Naive thymus-derived CD8-positive, alpha-beta T cell (primary cell): ENCODE results near the gene NRN1L. TPM values are rescaled to one million over a fixed set of nuclear protein-coding genes. Genes with fewer than 3 reads are reported as not detected.

Experiments used
- ATAC-seq, 2 donors: fragments of 150-1000 bp; cut with Tn5 transposase in 1 of 2; sonication (Bioruptor Pico), chemical (Tn5 transposase) in 1 of 2; 1 replicate in 1 of 2; 2 replicates in 1 of 2; pipeline ENCODE4 v1.10.0; 2021; ENCODE audit warnings: mild to moderate bottlenecking in 2 of 2, moderate library complexity in 2 of 2
- POLR2A ChIA-PET: fragments of 350-600 bp; sonication (Branson Sonifier 250); formaldehyde crosslinking; loops from one replicate; lab custom pipeline; 2021; ENCODE audit warnings: antibody characterized with exemption; lab: Charles Lee
- DNase-seq, 10 donors: peaks; one replicate each; pipeline versions ENCODE4 v3.0.0 to v3.0.0-alpha.2; 2020 to 2022
- H3K27ac Mint-ChIP-seq, 10 donors: one replicate each; pipeline ENCODE4 v1.8.0; 2020 to 2022; ENCODE audit warnings: mild to moderate bottlenecking in 10 of 10, mixed read lengths in 10 of 10, moderate library complexity in 4 of 10, inconsistent platforms in 1 of 10
- H3K27me3 Mint-ChIP-seq, 5 donors: one replicate each; pipeline ENCODE4 v1.8.0; 2021 to 2022; ENCODE audit warnings: mixed read lengths in 5 of 5
- H3K36me3 Mint-ChIP-seq, 3 donors: one replicate each; pipeline ENCODE4 v1.8.0; 2020 to 2022; ENCODE audit warnings: mixed read lengths in 3 of 3, mild to moderate bottlenecking in 2 of 3, inconsistent platforms in 1 of 3
- H3K4me1 Mint-ChIP-seq, 4 donors: one replicate each; pipeline ENCODE4 v1.8.0; 2021 to 2022; ENCODE audit warnings: mixed read lengths in 4 of 4
- H3K4me3 Mint-ChIP-seq, 10 donors: one replicate each; pipeline ENCODE4 v1.8.0; 2020 to 2022; ENCODE audit warnings: mild to moderate bottlenecking in 10 of 10, mixed read lengths in 10 of 10, moderate library complexity in 6 of 10, inconsistent platforms in 1 of 10
- H3K9me3 Mint-ChIP-seq, 9 donors: one replicate each; pipeline ENCODE4 v1.8.0; 2020 to 2022; ENCODE audit warnings: mixed read lengths in 9 of 9, mild to moderate bottlenecking in 3 of 9, inconsistent platforms in 1 of 9, moderate library complexity in 1 of 9
- polyA plus RNA-seq, 3 donors: library from polyadenylated mRNA; unstranded; fragments of 300-500 nt; fragmentation: Illumina TruSeq; gene quantifications; one replicate each; pipeline ENCODE4 v1.2.3, GENCODE V29; 2021
- total RNA-seq, 8 experiments: library from RNA in 2 of 8; stranded (reverse) in 2 of 8; gene quantifications; one replicate each; pipeline ENCODE4 v1.2.3 and lab custom pipeline; 2021 to 2026

Gene NRN1L
- total and polyA plus RNA-seq, 5 experiments from 2014 or later: 2.6 to 5.3 TPM; not detected in 3

DNA sequence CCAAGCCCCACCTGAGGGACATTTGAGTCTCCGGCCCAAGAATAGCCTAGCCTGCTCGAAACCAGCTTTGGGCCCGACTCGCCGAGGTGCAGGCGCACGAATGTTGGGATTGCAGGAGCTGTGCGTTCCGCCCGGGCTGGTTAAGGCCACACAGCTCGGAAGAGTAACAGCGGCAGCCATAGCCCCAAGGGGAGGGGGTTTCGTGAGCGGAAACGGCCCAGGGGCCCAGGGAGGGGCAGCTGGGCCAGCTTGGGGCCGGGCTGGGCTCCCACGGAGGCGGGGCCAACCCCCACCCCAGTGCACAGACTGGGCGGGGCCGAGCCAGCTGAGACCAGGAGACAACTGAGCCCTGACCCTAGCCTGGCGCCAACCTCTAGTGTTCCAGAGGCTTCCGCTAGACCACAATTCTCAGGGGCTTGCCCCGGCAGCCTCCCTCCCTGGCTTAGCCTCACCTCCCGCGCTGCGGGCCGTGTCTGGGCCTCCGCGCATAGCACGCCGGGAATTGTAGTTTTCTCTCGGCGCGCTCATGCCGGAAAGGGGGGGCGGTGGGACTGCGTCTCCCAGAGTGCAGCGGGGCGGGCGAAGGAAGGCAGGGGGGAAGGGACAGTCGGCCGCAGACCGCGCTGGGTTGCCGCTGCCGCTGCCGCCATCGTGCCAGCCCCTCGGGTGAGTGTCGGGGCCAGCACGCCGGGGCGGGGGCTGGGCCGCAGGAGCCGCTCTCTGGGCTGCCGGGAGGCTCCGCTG, 38.2 kb upstream of the NRN1L start, which contains the start of gene NUTF2:
Gene NUTF2, plus strand, starts transcription at position 614 of the 744 bp plus-strand sequence. CDS start 18,198 bp downstream, outside the sequence.
- H3K4me1 Mint-ChIP-seq: peaks cover 17 to 70% (median 49%) of the 10 kb centered on the region in 4 donors
- ATAC-seq (peak; percentile 61 to 65), DNase-seq (peak; percentile 89 to 99 (median 96))
- H3K27me3 Mint-ChIP-seq: no peaks in the 10 kb centered on the region
- peak within 1 kb of the TSS; percentile 80 to 96 (median 89) for H3K4me3 Mint-ChIP-seq
- H3K9me3 Mint-ChIP-seq: no peaks in the 10 kb centered on the region
- peak within 1 kb of the TSS; percentile 88 to 96 (median 94) for H3K27ac Mint-ChIP-seq
- POLR2A ChIA-PET: interaction anchor here (0.9 to 1.3 kb wide), 8 partner anchors 13 to 365 kb away, joined by 3 to 9 read pairs (median 5); partner anchors contain the start of genes ATP6V0D1, EDC4, RANBP10 and TSNAXIP1
- peaks cover 0 to 3% (median 0%) of the 10 kb centered on the region in 3 donors for H3K36me3 Mint-ChIP-seq

GRCh38 chr16:67847064-67847861, 37.4 kb upstream of the NRN1L start, which contains the start of gene CENPT:
CENPT (minus strand) TSS chr16:67847693; CDS start chr16:67833859, 13,834 bp downstream.
- peaks cover 0 to 3% (median 0%) of the 10 kb centered on the region in 3 donors for H3K36me3 Mint-ChIP-seq

GRCh38 chr16:67848118-67848517, 36.6 kb upstream of the NRN1L start:
- ATAC-seq (no peak), DNase-seq (no peak)
- peak overlapping the region; percentile 77 to 96 (median 88) for H3K4me3 Mint-ChIP-seq
- peaks cover 0 to 3% (median 0%) of the 10 kb centered on the region in 3 donors for H3K36me3 Mint-ChIP-seq
- H3K9me3 Mint-ChIP-seq: no peaks in the 10 kb centered on the region
- peaks cover 16 to 66% (median 42%) of the 10 kb centered on the region in 4 donors for H3K4me1 Mint-ChIP-seq
- no peaks in the 10 kb centered on the region for H3K27me3 Mint-ChIP-seq
- H3K27ac Mint-ChIP-seq: peak overlapping the region in 6 of 10 donors; percentile 25 to 89 (median 66)
- POLR2A ChIA-PET: interaction anchor here (1.3 kb wide), 1 partner anchor 25 kb away, joined by 3 read pairs; the partner anchor contains the start of gene EDC4

More at GRCh38 chr16:67847064-67847861, 37.4 kb upstream of the NRN1L start, which contains the start of gene CENPT:
- POLR2A ChIA-PET: interaction anchor here (1.2 to 1.3 kb wide), 3 partner anchors 15 to 366 kb away, joined by 3 to 6 read pairs (median 5); partner anchors contain the start of gene ATP6V0D1
- Mint-ChIP-seq H3K27ac (peak within 1 kb of the TSS; percentile 53 to 96 (median 90)), H3K4me1 (peaks cover 16 to 68% (median 46%) of the 10 kb centered on the region in 4 donors), H3K27me3 (no peaks in the 10 kb centered on the region), H3K4me3 (peak within 1 kb of the TSS; percentile 80 to 96 (median 89)), H3K9me3 (no peaks in the 10 kb centered on the region)
- ATAC-seq (peak; percentile 49 to 52), DNase-seq (peak in 1 of 10 donors; percentile 55)

DNA sequence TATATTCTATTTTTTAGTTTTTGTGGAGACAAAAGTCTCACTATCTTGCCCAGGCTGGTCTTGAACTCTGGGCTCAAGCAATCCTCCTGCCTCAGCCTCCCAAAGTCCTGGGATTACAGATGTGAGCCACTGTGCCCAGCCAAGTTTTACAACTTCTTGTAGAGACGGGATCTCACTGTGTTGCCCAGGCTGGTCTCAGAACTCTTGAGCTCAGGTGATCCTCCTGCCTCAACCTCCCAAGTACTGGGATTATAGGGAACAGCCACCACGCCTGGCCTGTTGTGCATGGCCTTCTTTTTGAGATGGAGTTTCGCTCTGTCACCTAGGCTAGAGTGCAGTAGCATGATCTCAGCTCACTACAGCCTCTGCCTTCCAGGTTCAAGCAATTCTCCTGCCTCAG, 31.0 kb upstream of the NRN1L start:
- Mint-ChIP-seq H3K9me3 (no peaks in the 10 kb centered on the region), H3K27ac (no peak overlapping the region), H3K4me3 (peak overlapping the region in 1 of 10 donors; percentile 51), H3K36me3 (peaks cover 0 to 10% (median 0%) of the 10 kb centered on the region in 3 donors), H3K4me1 (peaks cover 13 to 60% (median 34%) of the 10 kb centered on the region in 4 donors), H3K27me3 (no peaks in the 10 kb centered on the region)
- ATAC-seq (no peak), DNase-seq (no peak)
- POLR2A ChIA-PET: interaction anchor here (0.7 kb wide), 1 partner anchor 292 kb away, joined by 3 read pairs; the partner anchor contains the start of gene CTCF

GRCh38 chr16:67855789-67856188, 28.9 kb upstream of the NRN1L start:
- no peaks in the 10 kb centered on the region for H3K9me3 Mint-ChIP-seq
- ATAC-seq (no peak), DNase-seq (no peak)
- no peak overlapping the region for H3K4me3 Mint-ChIP-seq
- peaks cover 12 to 45% (median 32%) of the 10 kb centered on the region in 4 donors for H3K4me1 Mint-ChIP-seq
- peaks cover 0 to 8% (median 0%) of the 10 kb centered on the region in 3 donors for H3K36me3 Mint-ChIP-seq
- peak overlapping the region in 1 of 10 donors; percentile 19 for H3K27ac Mint-ChIP-seq
- POLR2A ChIA-PET: interaction anchor here (0.5 kb wide), 1 partner anchor 268 kb away, joined by 4 read pairs; no protein-coding TSS in a partner anchor
- H3K27me3 Mint-ChIP-seq: no peaks in the 10 kb centered on the region

DNA sequence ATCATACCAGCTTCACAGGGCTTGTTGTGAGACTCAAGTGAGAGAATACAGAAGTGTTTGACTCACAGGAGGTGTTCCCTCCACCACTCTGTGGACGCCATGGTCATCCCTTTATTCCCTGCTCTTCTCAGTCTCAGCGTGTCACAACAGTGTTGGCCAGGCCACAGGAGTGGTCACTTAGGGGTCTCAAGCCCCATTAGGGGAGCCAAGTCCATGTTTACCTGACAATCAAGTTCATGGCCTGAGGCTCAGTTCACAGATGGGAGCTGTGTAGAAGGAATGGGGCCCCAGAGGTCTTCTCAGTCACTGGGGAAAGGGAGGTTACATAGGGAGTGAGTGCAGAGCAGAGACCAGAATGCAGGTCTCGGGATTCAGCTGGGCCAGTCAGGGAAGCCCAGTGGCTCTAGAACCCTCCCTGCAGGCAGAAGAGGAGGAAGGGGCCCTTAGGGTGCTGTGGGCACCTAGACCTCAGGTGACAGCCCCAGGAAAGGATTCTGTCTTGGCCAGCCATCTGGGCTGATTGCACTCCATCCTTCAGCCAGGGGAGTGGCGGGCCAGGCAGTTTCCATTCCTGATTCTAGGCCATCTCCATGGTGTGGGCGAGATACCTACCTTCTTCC, 27.6 kb upstream of the NRN1L start:
- peaks cover 18 to 44% (median 34%) of the 10 kb centered on the region in 4 donors for H3K4me1 Mint-ChIP-seq
- H3K27ac Mint-ChIP-seq: peak overlapping the region in 5 of 10 donors; percentile 29 to 77 (median 61)
- H3K27me3 Mint-ChIP-seq: no peaks in the 10 kb centered on the region

DNA sequence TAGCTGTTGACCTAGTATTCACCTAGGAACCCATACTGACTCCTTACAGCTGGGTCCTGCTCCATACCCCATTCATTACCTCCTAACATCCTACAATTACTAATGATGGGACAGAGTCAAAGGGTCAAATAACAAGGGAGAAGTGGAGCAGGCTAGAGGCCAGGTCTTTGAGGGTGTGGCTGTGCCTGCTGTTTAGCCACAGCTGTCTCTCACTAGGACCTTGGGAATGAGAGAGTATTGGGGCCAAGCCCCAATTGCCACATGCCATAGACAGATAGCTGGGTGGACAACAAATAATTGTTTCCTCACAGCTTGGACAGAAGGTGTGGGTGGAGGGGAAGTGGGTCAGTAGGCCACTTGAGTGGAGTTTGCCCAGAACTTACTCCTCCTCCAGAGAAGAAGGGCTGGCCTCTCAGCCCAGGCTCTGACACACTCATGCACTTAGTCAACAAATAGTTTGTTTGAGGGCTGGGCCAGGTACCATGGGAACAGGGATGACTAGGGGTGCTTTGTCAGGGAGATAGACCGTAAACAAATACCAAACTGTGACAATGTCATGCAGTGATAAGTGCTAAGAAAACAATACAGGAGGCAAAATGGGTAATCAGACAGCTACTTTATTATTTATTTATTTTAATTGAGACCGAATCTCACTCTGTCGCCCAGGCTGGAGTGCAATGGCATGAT, 27.0 kb upstream of the NRN1L start:
- no peak for DNase-seq
- Mint-ChIP-seq H3K4me1 (peaks cover 18 to 44% (median 37%) of the 10 kb centered on the region in 4 donors), H3K27me3 (no peaks in the 10 kb centered on the region), H3K9me3 (no peaks in the 10 kb centered on the region), H3K36me3 (peaks cover 0 to 15% (median 0%) of the 10 kb centered on the region in 3 donors), H3K27ac (peak overlapping the region in 7 of 10 donors; percentile 8 to 69 (median 61)), H3K4me3 (peak overlapping the region in 1 of 10 donors; percentile 23)
- POLR2A ChIA-PET: interaction anchor here (0.5 to 1.2 kb wide), 2 partner anchors 15 to 210 kb away, joined by 3 to 5 read pairs; no protein-coding TSS in a partner anchor
- ATAC-seq: peak; percentile 25 to 67

More for the DNA sequence above, 27.6 kb upstream of the NRN1L start:
- ATAC-seq (no peak), DNase-seq (no peak)
- Mint-ChIP-seq H3K4me3 (no peak overlapping the region), H3K9me3 (no peaks in the 10 kb centered on the region), H3K36me3 (peaks cover 0 to 15% (median 0%) of the 10 kb centered on the region in 3 donors)
- POLR2A ChIA-PET: interaction anchor here (0.5 to 1.2 kb wide), 2 partner anchors 14 to 211 kb away, joined by 3 to 5 read pairs; no protein-coding TSS in a partner anchor

- POLR2A ChIA-PET: no interaction called here
- no peak for DNase-seq
- Mint-ChIP-seq H3K27me3 (no peaks in the 10 kb centered on the region), H3K4me1 (peaks cover 18 to 44% (median 37%) of the 10 kb centered on the region in 4 donors), H3K27ac (peak overlapping the region in 8 of 10 donors; percentile 1 to 92 (median 60)), H3K9me3 (no peaks in the 10 kb centered on the region), H3K4me3 (peak overlapping the region in 1 of 10 donors; percentile 48), H3K36me3 (peaks cover 0 to 15% (median 0%) of the 10 kb centered on the region in 3 donors)
- peak in 1 of 2 donors; percentile 14 for ATAC-seq
These were observed 26.2 kb upstream of the NRN1L start for GRCh38 chr16:67858500-67858899.

- Mint-ChIP-seq H3K4me3 (no peak overlapping the region), H3K27ac (peak overlapping the region in 3 of 10 donors; percentile 21 to 69 (median 38)), H3K36me3 (peaks cover 0 to 23% (median 0%) of the 10 kb centered on the region in 3 donors), H3K27me3 (no peaks in the 10 kb centered on the region), H3K4me1 (peaks cover 14 to 38% (median 28%) of the 10 kb centered on the region in 4 donors), H3K9me3 (no peaks in the 10 kb centered on the region)
- POLR2A ChIA-PET: no interaction called here
- ATAC-seq (no peak), DNase-seq (no peak)
These were observed 23.9 kb upstream of the NRN1L start for GRCh38 chr16:67860589-67861398.

DNA sequence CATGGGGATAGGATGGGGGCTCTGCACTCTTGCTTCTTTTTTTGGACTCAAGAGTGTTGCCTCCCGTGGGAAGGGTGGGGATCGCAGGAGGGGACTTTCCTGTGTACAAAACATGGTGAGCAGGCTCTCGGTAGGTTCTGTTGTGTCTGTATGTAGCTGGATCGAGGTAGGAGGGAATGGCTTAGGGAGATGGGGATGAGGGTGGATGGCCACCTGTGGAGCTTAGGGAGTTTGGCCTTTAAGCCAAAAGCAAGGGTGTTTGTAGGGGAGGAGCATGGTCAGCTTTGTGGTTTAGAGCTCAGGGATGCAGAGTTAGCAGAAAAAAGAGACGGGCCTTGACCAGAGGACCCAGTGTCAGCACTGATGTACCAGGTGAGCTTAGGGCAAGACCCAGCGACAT, 22.8 kb upstream of the NRN1L start:
- peak overlapping the region in 1 of 10 donors; percentile 29 for H3K4me3 Mint-ChIP-seq
- peaks cover 14 to 35% (median 24%) of the 10 kb centered on the region in 4 donors for H3K4me1 Mint-ChIP-seq
- H3K9me3 Mint-ChIP-seq: no peaks in the 10 kb centered on the region
- POLR2A ChIA-PET: interaction anchor here (0.6 to 1.0 kb wide), 2 partner anchors 12 to 158 kb away, joined by 3 to 4 read pairs; no protein-coding TSS in a partner anchor
- ATAC-seq (no peak), DNase-seq (no peak)
- peak overlapping the region in 3 of 10 donors; percentile 46 to 75 (median 56) for H3K27ac Mint-ChIP-seq
- H3K36me3 Mint-ChIP-seq: peaks cover 0 to 27% (median 0%) of the 10 kb centered on the region in 3 donors
- H3K27me3 Mint-ChIP-seq: no peaks in the 10 kb centered on the region
